ENCODE results near the gene STRN4.

DNA sequence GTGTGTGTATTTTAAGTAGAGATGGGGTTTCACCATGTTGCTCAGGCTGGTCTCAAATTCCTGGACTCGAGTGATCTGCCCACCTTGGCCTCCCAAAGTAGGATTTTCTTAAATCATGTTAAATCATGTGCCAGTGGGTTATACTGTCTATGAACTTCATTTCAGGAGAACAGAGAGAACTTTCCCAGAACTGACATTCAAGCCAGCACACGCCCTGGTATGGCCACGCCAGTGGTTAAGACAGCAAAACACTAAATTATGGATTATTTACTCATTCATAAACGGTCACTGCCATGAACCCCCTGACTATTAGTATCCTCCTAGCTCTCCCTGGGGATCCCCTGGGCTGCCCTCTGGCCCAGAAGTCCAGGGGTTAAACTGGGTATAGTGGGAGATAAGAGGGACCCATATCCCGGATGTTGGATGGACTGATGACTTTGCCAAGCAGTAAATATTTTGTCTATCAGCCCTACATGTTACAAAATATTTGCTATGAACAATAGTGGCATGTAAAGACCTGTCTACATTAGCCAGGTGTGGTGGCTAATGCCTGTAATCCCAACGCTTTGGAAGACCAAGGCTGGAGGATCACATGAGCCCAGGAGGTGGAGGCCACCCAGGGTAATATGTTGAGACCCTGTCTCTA is 16.1 kb upstream of the STRN4 start:
- TF ChIP-seq, protein P1, sequence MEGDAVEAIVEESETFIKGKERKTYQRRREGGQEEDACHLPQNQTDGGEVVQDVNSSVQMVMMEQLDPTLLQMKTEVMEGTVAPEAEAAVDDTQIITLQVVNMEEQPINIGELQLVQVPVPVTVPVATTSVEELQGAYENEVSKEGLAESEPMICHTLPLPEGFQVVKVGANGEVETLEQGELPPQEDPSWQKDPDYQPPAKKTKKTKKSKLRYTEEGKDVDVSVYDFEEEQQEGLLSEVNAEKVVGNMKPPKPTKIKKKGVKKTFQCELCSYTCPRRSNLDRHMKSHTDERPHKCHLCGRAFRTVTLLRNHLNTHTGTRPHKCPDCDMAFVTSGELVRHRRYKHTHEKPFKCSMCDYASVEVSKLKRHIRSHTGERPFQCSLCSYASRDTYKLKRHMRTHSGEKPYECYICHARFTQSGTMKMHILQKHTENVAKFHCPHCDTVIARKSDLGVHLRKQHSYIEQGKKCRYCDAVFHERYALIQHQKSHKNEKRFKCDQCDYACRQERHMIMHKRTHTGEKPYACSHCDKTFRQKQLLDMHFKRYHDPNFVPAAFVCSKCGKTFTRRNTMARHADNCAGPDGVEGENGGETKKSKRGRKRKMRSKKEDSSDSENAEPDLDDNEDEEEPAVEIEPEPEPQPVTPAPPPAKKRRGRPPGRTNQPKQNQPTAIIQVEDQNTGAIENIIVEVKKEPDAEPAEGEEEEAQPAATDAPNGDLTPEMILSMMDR (IDR thresholded peaks at IDR 0.05) = no peak
- no peak for TF ChIP-seq EZH2 (IDR thresholded peaks at IDR 0.05; ENCODE audit: borderline replicate concordance, insufficient read depth, low read depth, low read length, poor library complexity, severe bottlenecking)
